Measurements from ENCODE around the gene CEACAM21. TPM values are rescaled to one million over a fixed set of nuclear protein-coding genes. Genes with fewer than 3 reads are reported as not detected.
"Not testable (repeated sequence)": the region's sequence is repeated elsewhere in the genome, so short reads cannot be mapped to it uniquely, and the experiment has no call there.

The CEACAM21 gene
- total RNA-seq, 1 donor from 2014 or later = 19.4 TPM

GRCh38 chr19:41577144-41577830, 1.3 kb downstream of the CEACAM21 start:
- intact Hi-C loops (cut with micrococcal nuclease) = no loop called here
- H3K4me3 Mint-ChIP-seq (ENCODE audit: low read depth) = no peak overlapping the region
- H3K27me3 Mint-ChIP-seq (ENCODE audit: low read depth) = no peaks in the 10 kb centered on the region
- peaks cover 19% of the 10 kb centered on the region for H3K4me1 Mint-ChIP-seq (ENCODE audit: low read depth)
- peak overlapping the region; percentile 21 for H3K27ac Mint-ChIP-seq
- peaks cover 22% of the 10 kb centered on the region for H3K9me3 Mint-ChIP-seq
- peaks cover 48% of the 10 kb centered on the region for H3K36me3 Mint-ChIP-seq (ENCODE audit: low read depth)
- DNase-seq (ENCODE audit: low spot score) = no peak

GRCh38 chr19:41577833-41578232, 1.9 kb downstream of the CEACAM21 start:
- H3K27me3 Mint-ChIP-seq (ENCODE audit: low read depth) = no peaks in the 10 kb centered on the region
- H3K27ac Mint-ChIP-seq = no peak overlapping the region
- peaks cover 53% of the 10 kb centered on the region for H3K36me3 Mint-ChIP-seq (ENCODE audit: low read depth)
- H3K4me3 Mint-ChIP-seq (ENCODE audit: low read depth) = no peak overlapping the region
- H3K9me3 Mint-ChIP-seq = peaks cover 26% of the 10 kb centered on the region
- no peak for DNase-seq (ENCODE audit: low spot score)
- intact Hi-C loops (cut with micrococcal nuclease) = no loop called here
- peaks cover 19% of the 10 kb centered on the region for H3K4me1 Mint-ChIP-seq (ENCODE audit: low read depth)

GRCh38 chr19:41578886-41579285, 2.9 kb downstream of the CEACAM21 start:
- no peaks in the 10 kb centered on the region for H3K27me3 Mint-ChIP-seq (ENCODE audit: low read depth)
- DNase-seq (ENCODE audit: low spot score) = no peak
- peaks cover 19% of the 10 kb centered on the region for H3K4me1 Mint-ChIP-seq (ENCODE audit: low read depth)
- H3K9me3 Mint-ChIP-seq = peaks cover 35% of the 10 kb centered on the region
- H3K4me3 Mint-ChIP-seq (ENCODE audit: low read depth) = no peak overlapping the region
- intact Hi-C loops (cut with micrococcal nuclease) = no loop called here
- no peak overlapping the region for H3K27ac Mint-ChIP-seq
- peaks cover 64% of the 10 kb centered on the region for H3K36me3 Mint-ChIP-seq (ENCODE audit: low read depth)

GRCh38 chr19:41581068-41581467, 5.1 kb downstream of the CEACAM21 start:
- intact Hi-C loops (cut with micrococcal nuclease); H3K4me1 Mint-ChIP-seq (ENCODE audit: low read depth); H3K4me3 Mint-ChIP-seq (ENCODE audit: low read depth); DNase-seq (ENCODE audit: low spot score); H3K27me3 Mint-ChIP-seq (ENCODE audit: low read depth); H3K27ac Mint-ChIP-seq: not testable (repeated sequence)
- peaks cover 35% of the 10 kb centered on the region for H3K9me3 Mint-ChIP-seq
- peaks cover 79% of the 10 kb centered on the region for H3K36me3 Mint-ChIP-seq (ENCODE audit: low read depth)

GRCh38 chr19:41582577-41583182, 6.7 kb downstream of the CEACAM21 start:
- H3K36me3 Mint-ChIP-seq (ENCODE audit: low read depth) = peaks cover 76% of the 10 kb centered on the region
- not testable (repeated sequence) for H3K4me1 Mint-ChIP-seq (ENCODE audit: low read depth)
- H3K9me3 Mint-ChIP-seq = peaks cover 35% of the 10 kb centered on the region

GRCh38 chr19:41584260-41584810, 8.4 kb downstream of the CEACAM21 start:
- no peak for DNase-seq (ENCODE audit: low spot score)
- H3K4me1 Mint-ChIP-seq (ENCODE audit: low read depth) = no peaks in the 10 kb centered on the region
- H3K36me3 Mint-ChIP-seq (ENCODE audit: low read depth) = peaks cover 60% of the 10 kb centered on the region
- no peak overlapping the region for H3K27ac Mint-ChIP-seq
- H3K4me3 Mint-ChIP-seq (ENCODE audit: low read depth) = no peak overlapping the region
- H3K9me3 Mint-ChIP-seq = peaks cover 35% of the 10 kb centered on the region
- intact Hi-C loops (cut with micrococcal nuclease) = no loop called here
- H3K27me3 Mint-ChIP-seq (ENCODE audit: low read depth) = no peaks in the 10 kb centered on the region

More at GRCh38 chr19:41582577-41583182, 6.7 kb downstream of the CEACAM21 start:
- H3K4me3 Mint-ChIP-seq (ENCODE audit: low read depth); intact Hi-C loops (cut with micrococcal nuclease); H3K27me3 Mint-ChIP-seq (ENCODE audit: low read depth); H3K27ac Mint-ChIP-seq; DNase-seq (ENCODE audit: low spot score): not testable (repeated sequence)

- Mint-ChIP-seq H3K36me3 (ENCODE audit: low read depth) (peaks cover 55% of the 10 kb centered on the region), H3K27ac (no peak overlapping the region), H3K9me3 (peaks cover 35% of the 10 kb centered on the region), H3K4me1 (ENCODE audit: low read depth) (no peaks in the 10 kb centered on the region), H3K4me3 (ENCODE audit: low read depth) (no peak overlapping the region), H3K27me3 (ENCODE audit: low read depth) (no peaks in the 10 kb centered on the region)
- no peak for DNase-seq (ENCODE audit: low spot score)
- intact Hi-C loops (cut with micrococcal nuclease) = no loop called here
Measured at GRCh38 chr19:41584931-41585330, 9.0 kb downstream of the CEACAM21 start.

- Mint-ChIP-seq H3K36me3 (ENCODE audit: low read depth) (peaks cover 43% of the 10 kb centered on the region), H3K9me3 (peaks cover 24% of the 10 kb centered on the region), H3K4me1 (ENCODE audit: low read depth) (no peaks in the 10 kb centered on the region), H3K27ac (no peak overlapping the region), H3K4me3 (ENCODE audit: low read depth) (no peak overlapping the region), H3K27me3 (ENCODE audit: low read depth) (no peaks in the 10 kb centered on the region)
- intact Hi-C loops (cut with micrococcal nuclease) = no loop called here
- no peak for DNase-seq (ENCODE audit: low spot score)
Measured at GRCh38 chr19:41586064-41586463, 10.1 kb downstream of the CEACAM21 start.

- Mint-ChIP-seq H3K36me3 (ENCODE audit: low read depth) (peaks cover 31% of the 10 kb centered on the region), H3K27me3 (ENCODE audit: low read depth) (peaks cover 1% of the 10 kb centered on the region), H3K4me1 (ENCODE audit: low read depth) (no peaks in the 10 kb centered on the region), H3K9me3 (peaks cover 13% of the 10 kb centered on the region), H3K4me3 (ENCODE audit: low read depth) (no peak overlapping the region), H3K27ac (no peak overlapping the region)
- intact Hi-C loops (cut with micrococcal nuclease) = no loop called here
- DNase-seq (ENCODE audit: low spot score) = no peak
Measured at GRCh38 chr19:41587101-41587837, 11.3 kb downstream of the CEACAM21 start.

GRCh38 chr19:41587838-41588210, 11.9 kb downstream of the CEACAM21 start:
- Mint-ChIP-seq H3K36me3 (ENCODE audit: low read depth) (peaks cover 26% of the 10 kb centered on the region), H3K27ac (no peak overlapping the region), H3K9me3 (peaks cover 9% of the 10 kb centered on the region), H3K4me1 (ENCODE audit: low read depth) (no peaks in the 10 kb centered on the region), H3K27me3 (ENCODE audit: low read depth) (peaks cover 3% of the 10 kb centered on the region), H3K4me3 (ENCODE audit: low read depth) (no peak overlapping the region)
- intact Hi-C loops (cut with micrococcal nuclease) = no loop called here
- no peak for DNase-seq (ENCODE audit: low spot score)

- H3K27me3 Mint-ChIP-seq (ENCODE audit: low read depth) = peaks cover 8% of the 10 kb centered on the region
- no peak overlapping the region for H3K4me3 Mint-ChIP-seq (ENCODE audit: low read depth)
- peaks cover under 1% of the 10 kb centered on the region for H3K9me3 Mint-ChIP-seq
- no peak for DNase-seq (ENCODE audit: low spot score)
- intact Hi-C loops (cut with micrococcal nuclease) = no loop called here
- H3K27ac Mint-ChIP-seq = no peak overlapping the region
- H3K36me3 Mint-ChIP-seq (ENCODE audit: low read depth) = peaks cover 17% of the 10 kb centered on the region
- no peaks in the 10 kb centered on the region for H3K4me1 Mint-ChIP-seq (ENCODE audit: low read depth)
Measured at GRCh38 chr19:41588497-41589209, 12.7 kb downstream of the CEACAM21 start.

- intact Hi-C loops (cut with micrococcal nuclease) = no loop called here
- H3K36me3 Mint-ChIP-seq (ENCODE audit: low read depth) = peaks cover 10% of the 10 kb centered on the region
- DNase-seq (ENCODE audit: low spot score) = no peak
- H3K27me3 Mint-ChIP-seq (ENCODE audit: low read depth) = peaks cover 8% of the 10 kb centered on the region
- no peaks in the 10 kb centered on the region for H3K9me3 Mint-ChIP-seq
- H3K4me1 Mint-ChIP-seq (ENCODE audit: low read depth) = peaks cover under 1% of the 10 kb centered on the region
- no peak overlapping the region for H3K27ac Mint-ChIP-seq
- H3K4me3 Mint-ChIP-seq (ENCODE audit: low read depth) = no peak overlapping the region
Measured at GRCh38 chr19:41589371-41589770, 13.4 kb downstream of the CEACAM21 start.

Measured in activated T-helper 2 cell treated with anti-CD3 and anti-CD28 coated beads, Interferon-gamma antibody, Interleukin-2, Interleukin-4, amounts not matched to agents 10 μg/mL and 5 μg/mL and 100 μg/mL, durations not matched to agents 14 hours and 24 hours and 36 hours (primary cell).